BJ (cell line): ENCODE data around the gene KRTAP5-8. TPM values are rescaled to one million over a fixed set of nuclear protein-coding genes. Genes with fewer than 3 reads are reported as not detected.

Experiments
- CTCF ChIA-PET: fragments of 350-600 bp; formaldehyde crosslinking; extraction: SDS; loops from one replicate; lab custom pipeline; 2021; ENCODE audit warnings: antibody characterized with exemption, inconsistent platforms; lab: Yijun Ruan, JAX
- POLR2A ChIA-PET: fragments of 300-600 bp; sonication (Branson Sonifier 250); formaldehyde crosslinking; extraction: SDS; loops from one replicate; lab custom pipeline; 2021; ENCODE audit warnings: antibody characterized with exemption; lab: Charles Lee
- DNase-seq: peaks from one replicate; pipeline ENCODE4 v3.0.0-alpha.2; 2011; ENCODE audit warnings: low read depth
- H3K27me3 ChIP-seq: 2 replicates; pipeline ENCODE4 v1.6.0; 2011; ENCODE audit warnings: low read length; ENCODE audit not compliant: control insufficient read depth, insufficient read depth
- H3K36me3 ChIP-seq: 2 replicates; pipeline ENCODE4 v1.5.1; 2011; ENCODE audit warnings: low read length; ENCODE audit not compliant: control insufficient read depth, insufficient read depth
- H3K4me3 ChIP-seq: 2 replicates; pipeline ENCODE4 v1.5.1; 2011; ENCODE audit warnings: low read depth, mild to moderate bottlenecking, control low read depth, low read length
- CTCF ChIP-seq: IDR thresholded peaks from 2 replicates; pipeline ENCODE4 v1.5.1; 2011; ENCODE audit warnings: low read depth, mild to moderate bottlenecking, control low read depth, inconsistent platforms, low read length, moderate library complexity; ENCODE audit not compliant: insufficient read depth
- polyA plus RNA-seq: library from polyadenylated mRNA; depleted of rRNA; stranded (reverse); fragments of >200 nt; gene quantifications from 2 replicates; pipeline ENCODE4 v1.2.3, GENCODE V29; 2011

The KRTAP5-8 gene
- polyA plus RNA-seq, 1 experiment: not detected

GRCh38 chr11:71502871-71503435, 34.9 kb upstream of the KRTAP5-8 start:
- Histone ChIP-seq H3K27me3 (no peaks in the 10 kb centered on the region), H3K4me3 (no peak overlapping the region), H3K36me3 (peaks cover 22% of the 10 kb centered on the region)
- ChIA-PET CTCF (no interaction called here), POLR2A (no interaction called here)
- TF ChIP-seq CTCF: no peak
- DNase-seq: no peak

- no peak for TF ChIP-seq CTCF
- DNase-seq: no peak
- no peak overlapping the region for H3K4me3 ChIP-seq
- CTCF ChIA-PET: no interaction called here
- H3K27me3 ChIP-seq: no peaks in the 10 kb centered on the region
- POLR2A ChIA-PET: no interaction called here
- peaks cover 16% of the 10 kb centered on the region for H3K36me3 ChIP-seq
Measured at GRCh38 chr11:71504531-71504930, 33.3 kb upstream of the KRTAP5-8 start.

- Histone ChIP-seq H3K4me3 (no peak overlapping the region), H3K36me3 (peaks cover 15% of the 10 kb centered on the region), H3K27me3 (no peaks in the 10 kb centered on the region)
- DNase-seq: no peak
- POLR2A ChIA-PET: no interaction called here
- CTCF ChIA-PET: no interaction called here
- no peak for TF ChIP-seq CTCF
Measured at GRCh38 chr11:71505001-71505400, 32.8 kb upstream of the KRTAP5-8 start.

GRCh38 chr11:71505781-71506180, 32.0 kb upstream of the KRTAP5-8 start:
- CTCF ChIA-PET: interaction anchor here (1.0 kb wide), 1 partner anchor 203 kb away, joined by 3 read pairs; no protein-coding TSS in a partner anchor

GRCh38 chr11:71507102-71507501, 30.7 kb upstream of the KRTAP5-8 start:
- DNase-seq: no peak
- CTCF ChIA-PET: no interaction called here
- no peak for TF ChIP-seq CTCF
- POLR2A ChIA-PET: no interaction called here
- no peaks in the 10 kb centered on the region for H3K27me3 ChIP-seq
- no peak overlapping the region for H3K4me3 ChIP-seq
- peaks cover 1% of the 10 kb centered on the region; the same call in 1 of the 2 replicates for H3K36me3 ChIP-seq

More at GRCh38 chr11:71505781-71506180, 32.0 kb upstream of the KRTAP5-8 start:
- POLR2A ChIA-PET: no interaction called here
- no peak for DNase-seq
- peaks cover 9% of the 10 kb centered on the region for H3K36me3 ChIP-seq
- TF ChIP-seq CTCF: no peak
- H3K4me3 ChIP-seq: no peak overlapping the region
- no peaks in the 10 kb centered on the region for H3K27me3 ChIP-seq
